GM06990 (cell line): Measurements from ENCODE around the gene PDLIM3.

ENCODE experiments used
- DNase-seq: peaks from one replicate; pipeline ENCODE4 v3.0.0-alpha.2; 2011; ENCODE audit not compliant: insufficient read length; ENCODE audit errors: extremely low read depth
- H3K27me3 ChIP-seq: replicated peaks from 2 replicates; pipeline ENCODE4 v1.6.0; 2011; ENCODE audit warnings: low read length; ENCODE audit not compliant: control insufficient read depth, insufficient read depth
- H3K36me3 ChIP-seq: 2 replicates; pipeline ENCODE4 v1.5.1; 2011; ENCODE audit warnings: low read length; ENCODE audit not compliant: control insufficient read depth, insufficient read depth
- H3K4me3 ChIP-seq: replicated peaks from 2 replicates; pipeline ENCODE4 v1.5.1; 2011; ENCODE audit warnings: low read depth, mild to moderate bottlenecking, control low read depth, low read length
- TF ChIP-seq, protein P1 (sequence below): IDR thresholded peaks from 2 replicates; pipeline ENCODE4 v1.5.1; 2011; ENCODE audit warnings: low read length, control low read depth, mild to moderate bottlenecking, inconsistent platforms; ENCODE audit not compliant: insufficient read depth, poor library complexity, severe bottlenecking

Gene PDLIM3

DNA sequence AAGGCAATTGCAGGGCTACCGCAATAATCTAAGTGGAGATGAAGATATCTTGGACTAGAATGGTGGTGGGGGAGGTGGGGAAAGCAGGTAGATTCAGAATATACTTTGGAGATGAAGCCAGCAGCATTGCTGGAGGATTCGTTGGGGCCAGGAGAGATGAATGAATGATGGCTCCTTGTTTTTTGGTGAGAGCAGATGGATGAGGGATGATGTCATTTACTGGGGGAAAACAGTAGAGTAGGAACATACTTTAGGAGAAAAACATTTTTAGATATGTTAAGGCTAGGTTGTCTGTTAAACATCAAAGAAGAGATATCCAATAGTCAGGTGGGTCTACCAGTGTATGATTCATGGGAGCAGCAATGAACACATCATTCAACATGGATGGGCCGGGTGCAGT lies 69.6 kb downstream of the PDLIM3 start:
- H3K27me3 ChIP-seq, result no peaks in the 10 kb centered on the region
- TF ChIP-seq, protein P1, sequence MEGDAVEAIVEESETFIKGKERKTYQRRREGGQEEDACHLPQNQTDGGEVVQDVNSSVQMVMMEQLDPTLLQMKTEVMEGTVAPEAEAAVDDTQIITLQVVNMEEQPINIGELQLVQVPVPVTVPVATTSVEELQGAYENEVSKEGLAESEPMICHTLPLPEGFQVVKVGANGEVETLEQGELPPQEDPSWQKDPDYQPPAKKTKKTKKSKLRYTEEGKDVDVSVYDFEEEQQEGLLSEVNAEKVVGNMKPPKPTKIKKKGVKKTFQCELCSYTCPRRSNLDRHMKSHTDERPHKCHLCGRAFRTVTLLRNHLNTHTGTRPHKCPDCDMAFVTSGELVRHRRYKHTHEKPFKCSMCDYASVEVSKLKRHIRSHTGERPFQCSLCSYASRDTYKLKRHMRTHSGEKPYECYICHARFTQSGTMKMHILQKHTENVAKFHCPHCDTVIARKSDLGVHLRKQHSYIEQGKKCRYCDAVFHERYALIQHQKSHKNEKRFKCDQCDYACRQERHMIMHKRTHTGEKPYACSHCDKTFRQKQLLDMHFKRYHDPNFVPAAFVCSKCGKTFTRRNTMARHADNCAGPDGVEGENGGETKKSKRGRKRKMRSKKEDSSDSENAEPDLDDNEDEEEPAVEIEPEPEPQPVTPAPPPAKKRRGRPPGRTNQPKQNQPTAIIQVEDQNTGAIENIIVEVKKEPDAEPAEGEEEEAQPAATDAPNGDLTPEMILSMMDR, result no peak
- DNase-seq, result no peak
- H3K4me3 ChIP-seq, result no peak overlapping the region
- no peaks in the 10 kb centered on the region for H3K36me3 ChIP-seq

DNA sequence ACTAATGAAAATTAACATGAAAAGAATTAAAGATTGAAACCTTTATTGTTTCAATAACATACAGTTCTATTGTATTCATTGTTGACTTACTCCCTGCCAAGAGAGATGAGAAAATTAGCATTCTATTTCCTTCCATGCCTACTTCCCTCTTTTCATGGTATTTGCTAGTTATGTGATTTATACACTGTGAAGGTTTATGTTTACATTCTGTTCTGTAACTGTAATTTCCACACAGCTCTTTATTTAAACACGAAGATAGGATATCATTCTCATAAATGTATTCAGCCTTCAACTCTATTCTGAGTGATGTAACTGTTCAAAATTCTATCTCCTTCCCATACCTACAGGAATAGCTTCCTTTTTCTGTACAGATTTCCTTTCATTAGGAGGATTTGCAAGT lies 70.4 kb downstream of the PDLIM3 start:
- no peak overlapping the region for H3K4me3 ChIP-seq
- TF ChIP-seq, protein P1, result no peak
- H3K36me3 ChIP-seq, result no peaks in the 10 kb centered on the region
- no peaks in the 10 kb centered on the region for H3K27me3 ChIP-seq
- DNase-seq, result no peak

- Histone ChIP-seq H3K36me3 (no peaks in the 10 kb centered on the region), H3K27me3 (no peaks in the 10 kb centered on the region), H3K4me3 (no peak overlapping the region)
- TF ChIP-seq, protein P1, result no peak
- no peak for DNase-seq
These were observed 71.1 kb downstream of the PDLIM3 start for GRCh38 chr4:185464183-185464582.

GRCh38 chr4:185463541-185463940 lies 71.8 kb downstream of the PDLIM3 start:
- TF ChIP-seq, protein P1, result no peak
- H3K27me3 ChIP-seq, result no peaks in the 10 kb centered on the region
- no peak for DNase-seq
- no peak overlapping the region for H3K4me3 ChIP-seq
- no peaks in the 10 kb centered on the region for H3K36me3 ChIP-seq

DNA sequence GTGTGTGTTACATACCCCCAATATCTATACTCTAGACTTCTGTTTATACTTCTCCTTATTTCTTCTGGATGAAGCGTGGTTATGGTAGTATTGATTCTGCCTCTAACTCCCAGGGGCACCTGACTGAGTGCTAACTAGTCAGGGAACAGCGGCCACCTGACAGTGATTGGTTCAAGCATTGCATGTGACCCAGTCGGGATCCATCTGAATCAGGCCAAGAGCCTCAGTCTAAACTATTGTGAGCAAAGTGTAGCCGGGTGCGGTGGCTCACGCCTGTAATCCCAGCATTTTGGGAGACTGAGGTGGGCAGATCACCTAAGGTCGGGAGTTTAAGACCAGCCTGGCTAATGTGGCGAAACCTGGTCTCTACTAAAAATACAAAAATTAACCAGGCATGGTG lies 73.7 kb downstream of the PDLIM3 start:
- H3K4me3 ChIP-seq, result no peak overlapping the region
- no peaks in the 10 kb centered on the region for H3K27me3 ChIP-seq
- DNase-seq, result no peak
- TF ChIP-seq, protein P1, result no peak
- no peaks in the 10 kb centered on the region for H3K36me3 ChIP-seq

DNA sequence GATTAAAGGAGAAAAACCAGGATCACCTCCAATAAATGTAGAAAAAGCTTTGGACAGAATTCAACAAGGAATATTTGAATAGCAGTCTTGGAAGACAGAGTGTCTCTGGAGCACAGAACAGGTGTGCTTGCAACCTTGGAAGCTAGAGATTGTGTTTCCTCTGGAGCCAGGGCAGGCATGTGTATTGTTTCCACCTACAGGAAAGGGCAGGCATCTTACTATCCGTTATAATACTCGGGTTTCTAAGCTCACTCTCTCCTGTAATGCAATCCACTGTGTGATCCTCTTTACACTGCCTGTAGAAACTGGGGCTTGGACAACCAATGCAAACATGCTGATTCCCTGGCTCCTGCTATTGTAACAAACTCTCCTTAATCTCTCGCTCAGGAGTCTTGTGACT lies 78.2 kb downstream of the PDLIM3 start:
- H3K27me3 ChIP-seq, result no peaks in the 10 kb centered on the region
- H3K4me3 ChIP-seq, result no peak overlapping the region
- H3K36me3 ChIP-seq, result no peaks in the 10 kb centered on the region
- no peak for DNase-seq
- TF ChIP-seq, protein P1, result no peak
